A549 (cell line): Measurements from ENCODE around the gene DNAH17. TPM values are rescaled to one million over a fixed set of nuclear protein-coding genes. Genes with fewer than 3 reads are reported as not detected.

Source experiments
- ATAC-seq, 2 experiments: fragments of 200-7000 bp in 1 of 2; fragments of >200 bp in 1 of 2; cut with Nextera tagmentation in 1 of 2; cut with Tn5 transposase in 1 of 2; 3 replicates each; pipeline versions ENCODE4 v1.8.0 to v1.9.1; 2018 to 2020; ENCODE audit warnings: mild to moderate bottlenecking in 1 of 2, moderate library complexity in 1 of 2
- CTCF ChIA-PET: fragments of 300-600 bp; sonication (Branson Sonifier 250); formaldehyde crosslinking; extraction: SDS; loops from one replicate; lab custom pipeline; 2021; ENCODE audit warnings: antibody characterized with exemption, inconsistent platforms; lab: Yijun Ruan, JAX
- POLR2A ChIA-PET: fragments of 350-600 bp; formaldehyde crosslinking; extraction: SDS; loops from one replicate; lab custom pipeline; 2021; ENCODE audit warnings: antibody characterized with exemption, inconsistent platforms; lab: Yijun Ruan, JAX
- DNase-seq, 2 experiments: peaks; one replicate each; pipeline versions ENCODE4 v3.0.0 to v3.0.0-alpha.2; 2011 to 2016; ENCODE audit warnings: low read depth in 1 of 2, low spot score in 1 of 2
- FAIRE-seq: peaks from 2 replicates; lab custom pipeline; 2011; peaks lifted over from hg19 to GRCh38; lab: Jason Lieb, UNC
- H3K27ac ChIP-seq, 2 experiments: fragments of >200 bp; sonication (Bioruptor Twin); formaldehyde crosslinking; 3 replicates each; pipeline ENCODE4 v1.5.1; 2016 to 2017
- H3K4me1 ChIP-seq: fragments of >200 bp; sonication (Bioruptor Twin); formaldehyde crosslinking; 3 replicates; pipeline ENCODE4 v1.6.1; 2016
- H3K4me2 ChIP-seq: fragments of >200 bp; sonication (Bioruptor Twin); formaldehyde crosslinking; 3 replicates; pipeline ENCODE4 v1.6.1; 2016
- H3K4me3 ChIP-seq: fragments of >200 bp; sonication (Bioruptor Twin); formaldehyde crosslinking; 3 replicates; pipeline ENCODE4 v1.5.1; 2016
- H3K9me3 ChIP-seq: fragments of >200 bp; sonication (Bioruptor Twin); formaldehyde crosslinking; 3 replicates; pipeline ENCODE4 v1.6.1; 2016
- BHLHE40 ChIP-seq: IDR thresholded peaks from 2 replicates; pipeline ENCODE4 v1.6.1; 2012; ENCODE audit warnings: low read depth, low read length, inconsistent platforms
- CBX2 ChIP-seq: fragments of 200-600 bp; sonication (generic); IDR thresholded peaks from 2 replicates; pipeline ENCODE4 v1.6.1; 2016; ENCODE audit warnings: low read depth, mild to moderate bottlenecking, borderline replicate concordance
- CHD4 ChIP-seq: fragments of 200-600 bp; sonication (generic); IDR thresholded peaks from 2 replicates; pipeline ENCODE4 v1.6.1; 2016; ENCODE audit warnings: antibody characterized with exemption, mild to moderate bottlenecking, borderline replicate concordance
- EHF ChIP-seq: fragments of 250-450 bp; sonication (Bioruptor Pico); IDR thresholded peaks from 2 replicates; pipeline ENCODE4 v1.5.0; 2020; ENCODE audit warnings: mild to moderate bottlenecking
- EP300 ChIP-seq, 2 experiments: fragments of >200 bp; sonication (Bioruptor Twin); formaldehyde crosslinking; IDR thresholded peaks; 2 replicates in 1 of 2; 3 replicates in 1 of 2; pipeline ENCODE4 v1.6.1; 2016 to 2017
- FOSB ChIP-seq: fragments of 250-450 bp; sonication (Bioruptor Pico); IDR thresholded peaks from 2 replicates; pipeline ENCODE4 v1.5.0; 2020; ENCODE audit warnings: mild to moderate bottlenecking, moderate library complexity
- HDAC2 ChIP-seq: fragments of 200-600 bp; sonication (generic); IDR thresholded peaks from 2 replicates; pipeline ENCODE4 v1.6.1; 2016
- HOXB13 ChIP-seq: fragments of 250-450 bp; sonication (Bioruptor Pico); IDR thresholded peaks from 2 replicates; pipeline ENCODE4 v1.5.0; 2020; ENCODE audit warnings: low read depth, mild to moderate bottlenecking, moderate library complexity
- KDM5A ChIP-seq: fragments of 200-600 bp; sonication (generic); IDR thresholded peaks from 2 replicates; pipeline ENCODE4 v1.6.1; 2016; ENCODE audit warnings: antibody characterized with exemption, mild to moderate bottlenecking
- MYC ChIP-seq: IDR thresholded peaks from 2 replicates; pipeline ENCODE4 v1.6.1; 2012; ENCODE audit warnings: mild to moderate bottlenecking, inconsistent platforms, low read length, improper control_type of control experiment, borderline replicate concordance
- NPAS2 ChIP-seq: fragments of 250-450 bp; sonication (Bioruptor Pico); IDR thresholded peaks from 2 replicates; pipeline ENCODE4 v1.8.0; 2022; ENCODE audit warnings: mild to moderate bottlenecking, moderate library complexity, borderline replicate concordance
- POLR2A ChIP-seq: IDR thresholded peaks from 2 replicates; pipeline ENCODE4 v1.6.1; 2012; ENCODE audit warnings: mild to moderate bottlenecking, low read length
- POLR2AphosphoS2 ChIP-seq: conservative IDR thresholded peaks from 2 replicates; pipeline ENCODE4 v1.6.1; 2012; ENCODE audit warnings: low read length, improper control_type of control experiment, inconsistent platforms
- RAD21 ChIP-seq, 2 experiments: fragments of >200 bp in 1 of 2; sonication (Bioruptor Twin) in 1 of 2; formaldehyde crosslinking in 1 of 2; IDR thresholded peaks in 1 of 2; conservative IDR thresholded peaks in 1 of 2; 2 replicates in 1 of 2; 3 replicates in 1 of 2; pipeline ENCODE4 v1.6.1; 2012 to 2018; ENCODE audit warnings: inconsistent platforms in 1 of 2
- RARB ChIP-seq: fragments of 250-450 bp; sonication (Bioruptor Pico); IDR thresholded peaks from 2 replicates; pipeline ENCODE4 v1.8.0; 2021; ENCODE audit warnings: mild to moderate bottlenecking, moderate library complexity
- RCOR1 ChIP-seq: fragments of 150-350 bp; IDR thresholded peaks from 2 replicates; pipeline ENCODE4 v1.6.1; 2014; ENCODE audit warnings: antibody characterized with exemption, low read length, low read depth
- RFX5 ChIP-seq: fragments of 450-650 bp; IDR thresholded peaks from 2 replicates; pipeline ENCODE4 v1.7.1; 2014; ENCODE audit warnings: antibody characterized with exemption, mild to moderate bottlenecking, moderate library complexity
- SREBF2 ChIP-seq: fragments of 450-650 bp; IDR thresholded peaks from 2 replicates; pipeline ENCODE4 v1.6.1; 2014; ENCODE audit warnings: mild to moderate bottlenecking, moderate library complexity
- TFCP2L1 ChIP-seq: fragments of 250-450 bp; sonication (Bioruptor Pico); IDR thresholded peaks from 2 replicates; pipeline ENCODE4 v1.5.0; 2021; ENCODE audit warnings: mild to moderate bottlenecking
- TP53 ChIP-seq: fragments of 250-450 bp; sonication (Bioruptor Pico); IDR thresholded peaks from 2 replicates; pipeline ENCODE4 v1.5.0; 2021; ENCODE audit warnings: mild to moderate bottlenecking, moderate library complexity
- ZSCAN20 ChIP-seq: fragments of 250-450 bp; sonication (Bioruptor Pico); IDR thresholded peaks from 2 replicates; pipeline ENCODE4 v1.8.0; 2022; ENCODE audit warnings: mild to moderate bottlenecking, moderate library complexity
- WGBS: methylation state at CpG from one replicate; pipeline ENCODE4 v1.1.6; 2017; ENCODE audit errors: missing lambda C conversion rate; 5-methylcytosine and 5-hydroxymethylcytosine counted together
- polyA plus RNA-seq, 4 experiments: library from polyadenylated mRNA; depleted of rRNA in 3 of 4; stranded (reverse); fragments of >200 nt; fragmentation: RNase III in 1 of 4; extraction: RNeasy Plus Mini Kit Qiagen cat#74134 plus additional on column Dnase treatment in 1 of 4; gene quantifications; 2 replicates in 3 of 4; 3 replicates in 1 of 4; pipeline ENCODE4 v1.2.3, GENCODE V29; 2011 to 2017
- TF ChIP-seq, protein P1 (sequence below): fragments of 250-450 bp; sonication (Bioruptor Pico); IDR thresholded peaks from 2 replicates; pipeline ENCODE4 v1.5.0; 2020; ENCODE audit warnings: low read depth, mild to moderate bottlenecking, moderate library complexity
- TF ChIP-seq, protein P2 (sequence below): IDR thresholded peaks from 2 replicates; pipeline ENCODE4 v1.6.1; 2012
- TF ChIP-seq, protein P3 (sequence below): fragments of 150-350 bp; IDR thresholded peaks from 2 replicates; pipeline ENCODE4 v1.6.1; 2014; ENCODE audit warnings: low read depth, mild to moderate bottlenecking, low read length

Gene DNAH17
- polyA plus RNA-seq, 2 of the 4 experiments (the other 2 are of a cell fraction), result 0.21 to 0.26 TPM

DNA sequence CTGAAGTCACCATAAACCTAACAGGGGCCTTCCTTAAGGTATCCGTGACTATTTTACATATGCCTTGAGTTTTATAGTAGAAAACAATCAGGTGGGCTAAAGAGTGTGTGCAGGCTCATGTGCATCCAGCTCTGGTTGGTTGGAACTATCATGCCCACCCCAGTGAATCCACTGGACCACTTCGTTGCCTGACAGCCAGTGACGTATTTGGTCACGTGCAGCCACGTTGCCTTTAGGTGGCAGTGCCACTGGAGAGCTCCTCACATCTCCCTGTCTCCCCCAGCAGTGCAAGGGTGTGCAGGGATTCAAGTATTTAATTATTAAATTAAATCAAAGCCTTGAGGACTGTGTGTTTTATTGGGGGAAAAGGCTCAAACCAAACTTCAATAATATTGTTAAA, 42.1 kb upstream of the DNAH17 start:
- POLR2A ChIA-PET, result no interaction called here
- no peak overlapping the region for H3K27ac ChIP-seq
- 79% methylated on average over 5 of the region's 5 CpGs for WGBS
- peaks cover 12% of the 10 kb centered on the region; the same call in 2 of the 3 replicates for H3K9me3 ChIP-seq
- H3K4me1 ChIP-seq, result no peaks in the 10 kb centered on the region
- H3K4me2 ChIP-seq, result no peak overlapping the region
- TF ChIP-seq RFX5, result no peak
- DNase-seq (no peak), ATAC-seq (no peak), FAIRE-seq (no peak)
- CTCF ChIA-PET, result interaction anchor here (0.6 to 3.0 kb wide), 9 partner anchors 11 to 1131 kb away, joined by 3 to 13 read pairs (median 5); no protein-coding TSS in a partner anchor
- no peak overlapping the region for H3K4me3 ChIP-seq

DNA sequence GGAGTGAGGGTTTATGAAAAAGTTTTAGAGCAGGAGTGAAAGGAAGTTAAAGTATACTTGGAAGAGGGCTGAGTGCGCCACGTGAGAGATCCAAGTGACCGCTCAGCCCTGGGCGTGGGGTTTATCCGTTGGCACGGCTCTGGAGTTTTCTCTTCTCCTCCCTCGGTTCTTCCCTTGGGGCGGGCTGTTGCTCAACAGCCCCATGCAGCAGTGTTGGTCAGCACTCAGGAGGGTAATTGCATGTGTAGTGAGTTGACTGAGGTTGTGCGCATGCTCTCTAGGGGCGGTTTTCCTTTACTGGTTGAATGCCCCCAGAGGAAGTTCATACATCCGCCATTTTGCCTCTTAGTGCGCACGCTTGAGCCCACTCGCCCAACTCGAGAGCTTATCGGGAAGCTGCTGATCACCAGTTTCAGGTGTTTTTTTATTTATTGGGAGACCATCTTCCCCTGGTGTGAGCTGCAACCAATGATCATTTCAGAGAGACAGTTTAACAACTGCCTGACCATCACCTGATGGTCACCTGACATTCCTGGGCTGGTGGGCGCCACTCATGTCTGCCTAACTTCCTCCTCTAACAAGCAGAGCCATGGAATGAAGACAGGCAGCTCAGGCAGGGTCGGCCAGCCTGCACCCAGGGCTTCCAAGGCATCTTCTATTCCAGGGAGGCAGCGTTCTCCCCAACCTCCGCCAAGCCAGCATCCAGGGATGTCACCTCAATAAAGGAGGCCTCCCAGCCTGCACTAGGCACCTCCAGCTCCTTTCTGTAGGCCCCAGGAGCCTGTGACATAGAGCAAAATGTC, 41.3 kb upstream of the DNAH17 start:
- CTCF ChIA-PET, result interaction anchor here (0.6 to 3.0 kb wide), 9 partner anchors 12 to 1130 kb away, joined by 3 to 13 read pairs (median 5); no protein-coding TSS in a partner anchor
- ATAC-seq, result no peak
- POLR2A ChIA-PET, result no interaction called here
- 86% methylated on average over 20 of the region's 20 CpGs for WGBS
- Histone ChIP-seq H3K27ac (no peak overlapping the region), H3K9me3 (peaks cover 12% of the 10 kb centered on the region; the same call in 2 of the 3 replicates)
- DNase-seq, result no peak
- no peak for FAIRE-seq
- TF ChIP-seq BHLHE40 (no peak), NPAS2 (CRISPR knock-in tag) (no peak), HOXB13 (CRISPR knock-in tag) (no peak)
- TF ChIP-seq, all 56 proteins: peak for 0
- Histone ChIP-seq H3K4me1 (no peaks in the 10 kb centered on the region), H3K4me3 (no peak overlapping the region), H3K4me2 (no peak overlapping the region)

DNA sequence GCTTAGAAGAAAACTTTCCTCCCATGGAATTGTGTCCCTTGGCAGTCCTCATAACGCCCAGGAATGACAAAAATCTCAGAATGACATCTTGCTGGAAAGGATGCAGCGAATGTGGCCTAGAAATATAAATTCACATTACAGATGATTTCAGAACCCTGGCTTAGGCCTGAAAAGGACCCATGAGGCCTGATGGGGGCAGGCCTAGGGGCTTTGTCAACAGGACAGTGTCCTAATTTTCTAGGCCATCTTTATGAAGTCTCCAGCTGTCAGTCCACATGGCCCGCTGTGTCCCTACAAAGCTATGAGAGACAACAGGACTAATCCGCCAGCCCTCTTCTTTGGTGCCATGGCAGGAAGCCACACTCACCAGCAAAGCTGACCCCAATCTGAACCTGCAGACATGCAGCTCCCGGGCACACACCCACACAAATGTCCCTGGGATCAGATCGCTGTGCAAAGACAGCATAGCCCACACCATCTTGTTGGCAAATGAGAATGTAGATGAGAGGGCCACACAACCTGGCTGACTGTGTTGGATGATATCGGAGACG, 40.4 kb upstream of the DNAH17 start:
- WGBS, result 92% methylated on average over 8 of the region's 8 CpGs
- ATAC-seq, result no peak

DNA sequence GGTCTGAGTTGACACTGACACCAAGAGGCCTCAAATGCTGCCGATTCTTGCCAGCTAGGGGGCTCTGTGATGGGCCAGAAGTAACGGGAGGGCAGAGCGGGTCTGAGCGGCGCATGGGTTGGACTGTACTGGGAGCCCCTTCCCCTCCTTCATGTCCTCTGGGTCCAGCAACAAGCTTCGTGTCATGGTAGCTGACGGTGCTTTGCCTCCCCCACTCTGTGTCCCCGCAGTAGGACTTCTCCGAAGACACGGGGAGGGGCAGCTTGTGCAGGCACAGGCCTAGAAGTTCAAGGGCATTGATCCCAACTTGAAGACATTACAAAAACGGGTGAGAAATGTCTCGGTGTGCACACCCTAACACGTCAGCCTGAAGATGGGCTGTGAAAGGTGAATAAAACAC, 39.8 kb upstream of the DNAH17 start:
- Histone ChIP-seq H3K27ac (peak overlapping the region in 1 of 2 experiments; percentile 34; a peak in 1 of 6 replicates), H3K4me2 (no peak overlapping the region), H3K9me3 (peaks cover 12% of the 10 kb centered on the region; the same call in 2 of the 3 replicates), H3K4me3 (no peak overlapping the region), H3K4me1 (no peaks in the 10 kb centered on the region)
- no peak for FAIRE-seq
- no peak for DNase-seq
- ChIA-PET CTCF (interaction anchor here (0.6 to 3.0 kb wide), 5 partner anchors 10 to 120 kb away, joined by 3 to 13 read pairs (median 5); no protein-coding TSS in a partner anchor), POLR2A (no interaction called here)
- 84% methylated on average over 13 of the region's 13 CpGs for WGBS
- ATAC-seq, result no peak
- no peak for TF ChIP-seq POLR2AphosphoS2
- TF ChIP-seq RCOR1, result no peak
- TF ChIP-seq, protein P1, sequence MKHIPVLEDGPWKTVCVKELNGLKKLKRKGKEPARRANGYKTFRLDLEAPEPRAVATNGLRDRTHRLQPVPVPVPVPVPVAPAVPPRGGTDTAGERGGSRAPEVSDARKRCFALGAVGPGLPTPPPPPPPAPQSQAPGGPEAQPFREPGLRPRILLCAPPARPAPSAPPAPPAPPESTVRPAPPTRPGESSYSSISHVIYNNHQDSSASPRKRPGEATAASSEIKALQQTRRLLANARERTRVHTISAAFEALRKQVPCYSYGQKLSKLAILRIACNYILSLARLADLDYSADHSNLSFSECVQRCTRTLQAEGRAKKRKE (CRISPR knock-in tag), result no peak
- no peak for TF ChIP-seq CBX2
- no peak for TF ChIP-seq POLR2A
- no peak for TF ChIP-seq CHD4
- no peak for TF ChIP-seq TP53 (CRISPR knock-in tag)
- TF ChIP-seq TFCP2L1 (CRISPR knock-in tag), result no peak
- TF ChIP-seq MYC, result no peak
- TF ChIP-seq SREBF2, result no peak
- TF ChIP-seq, protein P2, sequence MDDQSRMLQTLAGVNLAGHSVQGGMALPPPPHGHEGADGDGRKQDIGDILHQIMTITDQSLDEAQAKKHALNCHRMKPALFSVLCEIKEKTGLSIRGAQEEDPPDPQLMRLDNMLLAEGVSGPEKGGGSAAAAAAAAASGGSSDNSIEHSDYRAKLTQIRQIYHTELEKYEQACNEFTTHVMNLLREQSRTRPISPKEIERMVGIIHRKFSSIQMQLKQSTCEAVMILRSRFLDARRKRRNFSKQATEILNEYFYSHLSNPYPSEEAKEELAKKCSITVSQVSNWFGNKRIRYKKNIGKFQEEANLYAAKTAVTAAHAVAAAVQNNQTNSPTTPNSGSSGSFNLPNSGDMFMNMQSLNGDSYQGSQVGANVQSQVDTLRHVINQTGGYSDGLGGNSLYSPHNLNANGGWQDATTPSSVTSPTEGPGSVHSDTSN, result no peak
- TF ChIP-seq ZSCAN20, result no peak
- no peak for TF ChIP-seq EHF (CRISPR knock-in tag)
- TF ChIP-seq, protein P3, sequence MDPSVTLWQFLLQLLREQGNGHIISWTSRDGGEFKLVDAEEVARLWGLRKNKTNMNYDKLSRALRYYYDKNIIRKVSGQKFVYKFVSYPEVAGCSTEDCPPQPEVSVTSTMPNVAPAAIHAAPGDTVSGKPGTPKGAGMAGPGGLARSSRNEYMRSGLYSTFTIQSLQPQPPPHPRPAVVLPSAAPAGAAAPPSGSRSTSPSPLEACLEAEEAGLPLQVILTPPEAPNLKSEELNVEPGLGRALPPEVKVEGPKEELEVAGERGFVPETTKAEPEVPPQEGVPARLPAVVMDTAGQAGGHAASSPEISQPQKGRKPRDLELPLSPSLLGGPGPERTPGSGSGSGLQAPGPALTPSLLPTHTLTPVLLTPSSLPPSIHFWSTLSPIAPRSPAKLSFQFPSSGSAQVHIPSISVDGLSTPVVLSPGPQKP, result no peak
- no peak for TF ChIP-seq FOSB (CRISPR knock-in tag)

More for the DNA sequence above, 40.4 kb upstream of the DNAH17 start:
- Histone ChIP-seq H3K9me3 (peaks cover 12% of the 10 kb centered on the region; the same call in 2 of the 3 replicates), H3K4me3 (no peak overlapping the region), H3K4me2 (no peak overlapping the region), H3K4me1 (no peaks in the 10 kb centered on the region), H3K27ac (peak overlapping the region in 1 of 2 experiments; percentile 34; a peak in 1 of 6 replicates)
- DNase-seq (no peak), FAIRE-seq (no peak)
- ChIA-PET CTCF (interaction anchor here (1.0 to 3.0 kb wide), 7 partner anchors 11 to 120 kb away, joined by 3 to 13 read pairs (median 5); no protein-coding TSS in a partner anchor), POLR2A (no interaction called here)
- TF ChIP-seq, protein P3, result no peak
- TF ChIP-seq EP300 (IDR thresholded peaks at IDR 0.05), result no peak
- TF ChIP-seq, protein P1 (CRISPR knock-in tag), result no peak
- TF ChIP-seq RAD21 (conservative IDR thresholded peaks at IDR 0.05 in 1 of 2, IDR thresholded peaks at IDR 0.05 in 1 of 2), result no peak
- TF ChIP-seq RARB (CRISPR knock-in tag), result no peak
- TF ChIP-seq KDM5A, result no peak
- no peak for TF ChIP-seq HDAC2
